Measurements from ENCODE around the gene OR10Z1.

Gene OR10Z1

GRCh38 chr1:158600735-158601134 is 4.3 kb upstream of the OR10Z1 start:
- TF ChIP-seq Cebpa-rat (IDR thresholded peaks at IDR 0.05) = no peak
- Histone ChIP-seq H3K4me1 (no peaks in the 10 kb centered on the region), H3K9ac (no peak overlapping the region), H3K9me3 (replicated peaks in 1 of 11) (peaks cover 23 to 35% (median 32%) of the 10 kb centered on the region in 11 experiments), H3K4me3 (no peak overlapping the region), H3K27me3 (no peaks in the 10 kb centered on the region), H3K4me2 (no peak overlapping the region), H3K27ac (no peak overlapping the region), H3K36me3 (no peaks in the 10 kb centered on the region), H4K20me1 (no peaks in the 10 kb centered on the region)

- no peaks in the 10 kb centered on the region for H3K36me3 ChIP-seq
- no peak for TF ChIP-seq Cebpa-rat (IDR thresholded peaks at IDR 0.05)
- H3K27ac ChIP-seq = no peak overlapping the region
- H3K9ac ChIP-seq = no peak overlapping the region
- no peaks in the 10 kb centered on the region for H3K27me3 ChIP-seq
- H3K4me2 ChIP-seq = no peak overlapping the region
- no peaks in the 10 kb centered on the region for H3K4me1 ChIP-seq
- H3K4me3 ChIP-seq = no peak overlapping the region
- H4K20me1 ChIP-seq = no peaks in the 10 kb centered on the region
- no peaks in the 10 kb centered on the region for H3K9me3 ChIP-seq (replicated peaks in 1 of 11)
These were observed 2.2 kb downstream of the OR10Z1 start for GRCh38 chr1:158607296-158607695.

GRCh38 chr1:158611916-158612315 is 6.8 kb downstream of the OR10Z1 start:
- Histone ChIP-seq H4K20me1 (no peaks in the 10 kb centered on the region), H3K4me2 (no peak overlapping the region), H3K9ac (no peak overlapping the region), H3K36me3 (no peaks in the 10 kb centered on the region), H3K4me3 (no peak overlapping the region), H3K4me1 (no peaks in the 10 kb centered on the region), H3K9me3 (replicated peaks in 1 of 11) (no peaks in the 10 kb centered on the region), H3K27me3 (no peaks in the 10 kb centered on the region), H3K27ac (no peak overlapping the region)
- TF ChIP-seq Cebpa-rat (IDR thresholded peaks at IDR 0.05) = no peak

GRCh38 chr1:158613764-158614163 is 8.7 kb downstream of the OR10Z1 start:
- Histone ChIP-seq H3K4me3 (no peak overlapping the region), H3K4me1 (no peaks in the 10 kb centered on the region), H3K9ac (no peak overlapping the region), H3K36me3 (no peaks in the 10 kb centered on the region), H3K4me2 (no peak overlapping the region), H3K27ac (no peak overlapping the region), H3K9me3 (replicated peaks in 1 of 11) (no peaks in the 10 kb centered on the region), H3K27me3 (no peaks in the 10 kb centered on the region), H4K20me1 (no peaks in the 10 kb centered on the region)
- no peak for TF ChIP-seq Cebpa-rat (IDR thresholded peaks at IDR 0.05)

GRCh38 chr1:158638146-158638545 is 33.1 kb downstream of the OR10Z1 start:
- Histone ChIP-seq H3K27ac (no peak overlapping the region), H3K27me3 (no peaks in the 10 kb centered on the region)
- TF ChIP-seq Cebpa-rat (IDR thresholded peaks at IDR 0.05) = no peak

GRCh38 chr1:158638904-158639303 is 33.8 kb downstream of the OR10Z1 start:
- Histone ChIP-seq H3K4me2 (no peak overlapping the region), H3K36me3 (peaks cover 0 to 5% (median 0%) of the 10 kb centered on the region in 11 experiments; a peak in 1 of 22 replicates), H3K9ac (no peak overlapping the region), H3K9me3 (replicated peaks in 1 of 11) (peaks cover 0 to 12% (median 0%) of the 10 kb centered on the region in 11 experiments; a peak in 3 of 22 replicates), H3K27me3 (no peaks in the 10 kb centered on the region), H3K27ac (no peak overlapping the region), H3K4me1 (peaks cover 0 to 12% (median 2%) of the 10 kb centered on the region in 10 experiments; a peak in 8 of 20 replicates), H4K20me1 (no peaks in the 10 kb centered on the region), H3K4me3 (no peak overlapping the region)
- no peak for TF ChIP-seq Cebpa-rat (IDR thresholded peaks at IDR 0.05)

More at GRCh38 chr1:158638146-158638545, 33.1 kb downstream of the OR10Z1 start:
- Histone ChIP-seq H3K9me3 (replicated peaks in 1 of 11) (peaks cover 0 to 12% (median 0%) of the 10 kb centered on the region in 11 experiments; a peak in 3 of 22 replicates), H3K4me2 (no peak overlapping the region), H3K9ac (no peak overlapping the region), H3K4me3 (no peak overlapping the region), H4K20me1 (no peaks in the 10 kb centered on the region), H3K36me3 (peaks cover 0 to 5% (median 0%) of the 10 kb centered on the region in 11 experiments; a peak in 1 of 22 replicates), H3K4me1 (peaks cover 0 to 7% (median under 1%) of the 10 kb centered on the region in 10 experiments; a peak in 4 of 20 replicates)

GRCh38 chr1:158644449-158644848 is 39.4 kb downstream of the OR10Z1 start:
- H3K36me3 ChIP-seq = no peaks in the 10 kb centered on the region
- TF ChIP-seq Cebpa-rat (IDR thresholded peaks at IDR 0.05) = 0 out of 22 replicates have a peak, but pooled peaks of 1 of the 11 experiments have one; percentile 24
- no peak overlapping the region for H3K9ac ChIP-seq
- H3K27me3 ChIP-seq = no peaks in the 10 kb centered on the region
- H3K4me3 ChIP-seq = no peak overlapping the region
- 0 out of 22 replicates have a peak, but pooled peaks cover 0 to 5% (median 0%) of the 10 kb centered on the region in 11 experiments for H3K9me3 ChIP-seq (replicated peaks in 1 of 11)
- H3K27ac ChIP-seq = peak overlapping the region in 4 of 11 experiments; percentile 26 to 65 (median 57); a peak in 6 of 22 replicates
- no peaks in the 10 kb centered on the region for H4K20me1 ChIP-seq
- H3K4me1 ChIP-seq = peaks cover 0 to 44% (median 15%) of the 10 kb centered on the region in 10 experiments; a peak in 14 of 20 replicates
- peak overlapping the region in 5 of 11 experiments; percentile 36 to 80 (median 65); a peak in 9 of 22 replicates for H3K4me2 ChIP-seq

- H3K4me3 ChIP-seq = no peak overlapping the region
- no peak overlapping the region for H3K9ac ChIP-seq
- peak overlapping the region in 4 of 11 experiments; percentile 16 to 36 (median 22); a peak in 1 of 22 replicates for H3K27ac ChIP-seq
- peaks cover 0 to 44% (median 15%) of the 10 kb centered on the region in 10 experiments; a peak in 14 of 20 replicates for H3K4me1 ChIP-seq
- H3K9me3 ChIP-seq (replicated peaks in 1 of 11) = no peaks in the 10 kb centered on the region
- no peaks in the 10 kb centered on the region for H3K27me3 ChIP-seq
- H3K4me2 ChIP-seq = peak overlapping the region in 10 of 11 experiments; percentile 6 to 80 (median 36); a peak in 13 of 22 replicates
- no peaks in the 10 kb centered on the region for H3K36me3 ChIP-seq
- H4K20me1 ChIP-seq = no peaks in the 10 kb centered on the region
- TF ChIP-seq Cebpa-rat (IDR thresholded peaks at IDR 0.05) = no peak
These were observed 41.4 kb downstream of the OR10Z1 start for GRCh38 chr1:158646465-158646864.

GRCh38 chr1:158649052-158649451 is 44.0 kb downstream of the OR10Z1 start:
- no peak overlapping the region for H3K4me2 ChIP-seq
- no peak overlapping the region for H3K4me3 ChIP-seq
- H3K9me3 ChIP-seq (replicated peaks in 1 of 11) = no peaks in the 10 kb centered on the region
- H4K20me1 ChIP-seq = no peaks in the 10 kb centered on the region
- H3K27me3 ChIP-seq = no peaks in the 10 kb centered on the region
- no peaks in the 10 kb centered on the region for H3K36me3 ChIP-seq
- H3K27ac ChIP-seq = no peak overlapping the region
- peaks cover 19 to 51% (median 33%) of the 10 kb centered on the region in 10 experiments for H3K4me1 ChIP-seq
- no peak overlapping the region for H3K9ac ChIP-seq
- no peak for TF ChIP-seq Cebpa-rat (IDR thresholded peaks at IDR 0.05)

All from BLaER1 treated with 17β-estradiol and CSF1 and Interleukin-3, amounts not matched to agents 10 nM and 100 nM (cell line).